ENCODE results near the gene ARHGEF3.

DNA sequence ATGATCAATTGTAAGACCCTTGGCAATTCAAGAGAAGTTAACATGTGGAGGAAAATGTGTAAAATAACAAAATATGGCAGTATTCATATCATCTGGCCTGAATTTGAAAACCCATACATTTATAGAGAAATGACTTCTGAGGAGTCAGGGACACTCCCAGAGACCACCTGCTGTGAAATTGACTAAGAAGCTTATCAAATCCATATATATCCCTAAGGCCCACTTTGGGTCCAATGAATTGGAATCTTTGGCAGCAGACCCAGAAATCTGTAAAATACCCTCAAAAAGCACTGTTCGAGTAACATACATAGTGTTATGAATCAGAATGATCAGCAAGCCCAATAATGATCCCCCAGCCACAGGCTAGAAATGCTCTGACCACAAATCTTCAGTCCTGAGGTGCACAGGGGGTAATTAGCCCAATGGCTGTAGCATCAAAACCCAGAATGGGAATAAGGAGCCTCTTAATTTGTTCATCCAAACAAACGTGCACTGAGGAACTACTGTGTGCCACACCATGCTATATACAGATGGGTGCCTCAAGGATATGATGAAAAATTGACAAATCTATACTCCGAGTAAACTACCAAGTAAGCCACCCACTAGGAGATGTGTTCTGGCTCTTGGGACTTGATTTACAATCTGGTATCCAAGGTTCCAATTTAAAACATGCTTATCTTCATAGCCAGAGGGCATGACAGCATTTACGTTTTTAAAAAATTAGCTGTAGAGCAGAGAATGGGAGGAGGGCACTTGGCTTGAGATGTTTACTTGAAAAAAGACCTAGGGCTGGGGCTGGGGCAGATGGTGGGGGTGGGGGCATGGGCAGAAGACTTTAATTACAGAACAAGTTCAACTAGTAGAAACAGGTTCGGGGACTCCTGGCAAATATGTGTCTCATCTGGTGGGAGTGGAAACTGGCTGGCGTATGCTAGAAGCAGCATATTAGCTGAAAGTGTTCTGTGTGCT, 9.1 kb upstream of the ARHGEF3 start:
- TF ChIP-seq, protein P1, sequence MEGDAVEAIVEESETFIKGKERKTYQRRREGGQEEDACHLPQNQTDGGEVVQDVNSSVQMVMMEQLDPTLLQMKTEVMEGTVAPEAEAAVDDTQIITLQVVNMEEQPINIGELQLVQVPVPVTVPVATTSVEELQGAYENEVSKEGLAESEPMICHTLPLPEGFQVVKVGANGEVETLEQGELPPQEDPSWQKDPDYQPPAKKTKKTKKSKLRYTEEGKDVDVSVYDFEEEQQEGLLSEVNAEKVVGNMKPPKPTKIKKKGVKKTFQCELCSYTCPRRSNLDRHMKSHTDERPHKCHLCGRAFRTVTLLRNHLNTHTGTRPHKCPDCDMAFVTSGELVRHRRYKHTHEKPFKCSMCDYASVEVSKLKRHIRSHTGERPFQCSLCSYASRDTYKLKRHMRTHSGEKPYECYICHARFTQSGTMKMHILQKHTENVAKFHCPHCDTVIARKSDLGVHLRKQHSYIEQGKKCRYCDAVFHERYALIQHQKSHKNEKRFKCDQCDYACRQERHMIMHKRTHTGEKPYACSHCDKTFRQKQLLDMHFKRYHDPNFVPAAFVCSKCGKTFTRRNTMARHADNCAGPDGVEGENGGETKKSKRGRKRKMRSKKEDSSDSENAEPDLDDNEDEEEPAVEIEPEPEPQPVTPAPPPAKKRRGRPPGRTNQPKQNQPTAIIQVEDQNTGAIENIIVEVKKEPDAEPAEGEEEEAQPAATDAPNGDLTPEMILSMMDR (IDR thresholded peaks at IDR 0.05 in 4 of 5, conservative IDR thresholded peaks at IDR 0.05 in 1 of 5) = no peak
- TF ChIP-seq POLR2A (IDR thresholded peaks at IDR 0.05) = no peak
